SK-MEL-5 (cell line): ENCODE results near the gene TMEM190. TPM values are rescaled to one million over a fixed set of nuclear protein-coding genes. Genes with fewer than 3 reads are reported as not detected.

Experiments used
- total RNA-seq: library from RNA; depleted of rRNA; stranded (reverse); fragments of >200 nt; shearing (Covaris generic); gene quantifications from 2 replicates; pipeline ENCODE4 v1.2.3, GENCODE V29; 2014; rRNA removed

Gene TMEM190
- total RNA-seq, 1 experiment from 2014 or later, result not detected

Other genes starting within 250 kb of the TMEM190 start
- gene TNNT1, start 227.6 kb upstream of the TMEM190 start, total RNA-seq, result 53.1 and 53.4 TPM in 2 replicates
- 1.6 and 2.3 TPM in 2 replicates for gene TNNI3, start 219.1 kb upstream of the TMEM190 start, total RNA-seq
- gene DNAAF3, start 210.2 kb upstream of the TMEM190 start, total RNA-seq, result 2.8 and 3.2 TPM in 2 replicates
- gene SYT5, start 196.5 kb upstream of the TMEM190 start, total RNA-seq, result 0.37 and 1.1 TPM in 2 replicates
- gene PTPRH, start 167.3 kb upstream of the TMEM190 start, total RNA-seq, result 29.8 and 38.1 TPM in 2 replicates
- gene TMEM86B, start 148.1 kb upstream of the TMEM190 start, total RNA-seq, result 0.21 and 0.55 TPM in 2 replicates
- gene PPP6R1, start 117.8 kb upstream of the TMEM190 start, total RNA-seq, result 33.7 and 44.3 TPM in 2 replicates
- 33.7 and 39.7 TPM in 2 replicates for gene HSPBP1, start 96.7 kb upstream of the TMEM190 start, total RNA-seq
- gene BRSK1, start 92.8 kb upstream of the TMEM190 start, total RNA-seq, result 3.3 and 3.5 TPM in 2 replicates
- gene TMEM150B, start 51.5 kb upstream of the TMEM190 start, total RNA-seq, result not detected in 2 replicates
- 5.2 and 7.5 TPM in 2 replicates for gene KMT5C, start 37.0 kb upstream of the TMEM190 start, total RNA-seq
- 0.16 and 0.42 TPM in 2 replicates for gene COX6B2, start 22.1 kb upstream of the TMEM190 start, total RNA-seq
- not detected in 2 replicates for gene GARIN5B, start 13.6 kb upstream of the TMEM190 start, total RNA-seq
- gene IL11, start 6.4 kb upstream of the TMEM190 start, total RNA-seq, result not detected in 2 replicates
- gene TMEM238, start 7.5 kb downstream of the TMEM190 start, total RNA-seq, result 0.51 TPM in 1 of 2 replicates, not detected in the other
- 394 and 461 TPM in 2 replicates for gene RPL28, start 9.1 kb downstream of the TMEM190 start, total RNA-seq
- 269 and 276 TPM in 2 replicates for gene UBE2S, start 31.0 kb downstream of the TMEM190 start, total RNA-seq
- not detected in 2 replicates for gene SHISA7, start 66.5 kb downstream of the TMEM190 start, total RNA-seq
- gene ISOC2, start 84.8 kb downstream of the TMEM190 start, total RNA-seq, result 79.2 and 90.6 TPM in 2 replicates
- gene C19orf85, start 87.9 kb downstream of the TMEM190 start, total RNA-seq, result not detected in 2 replicates
- gene ZNF628, start 99.8 kb downstream of the TMEM190 start, total RNA-seq, result 0.71 and 3.1 TPM in 2 replicates
- gene NAT14, start 108.4 kb downstream of the TMEM190 start, total RNA-seq, result 11.8 TPM in 2 replicates
- 0.05 TPM in 1 of 2 replicates, not detected in the other for gene SSC5D, start 111.6 kb downstream of the TMEM190 start, total RNA-seq
- gene SBK2, start 160.3 kb downstream of the TMEM190 start, total RNA-seq, result not detected in 2 replicates
- not detected in 2 replicates for gene SBK3, start 168.7 kb downstream of the TMEM190 start, total RNA-seq
- gene ZNF579, start 204.0 kb downstream of the TMEM190 start, total RNA-seq, result 2.4 and 3.8 TPM in 2 replicates
- 1.9 and 5.3 TPM in 2 replicates for gene FIZ1, start 222.7 kb downstream of the TMEM190 start, total RNA-seq
- 4.7 and 5.5 TPM in 2 replicates for gene ZNF524, start 223.5 kb downstream of the TMEM190 start, total RNA-seq
- 0.69 and 0.85 TPM in 2 replicates for gene ZNF865, start 228.8 kb downstream of the TMEM190 start, total RNA-seq
- 1.7 and 1.8 TPM in 2 replicates for gene ZNF784, start 247.7 kb downstream of the TMEM190 start, total RNA-seq